BLaER1 (cell line): ENCODE measurements around the gene NDUFV3.

ENCODE experiments used
- H3K27ac ChIP-seq: shearing (Covaris generic); formaldehyde crosslinking; 2 replicates; pipeline ENCODE4 v1.8.1; 2022
- H3K27me3 ChIP-seq: shearing (Covaris generic); formaldehyde crosslinking; 2 replicates; pipeline ENCODE4 v1.8.1; 2022
- H3K36me3 ChIP-seq: shearing (Covaris generic); formaldehyde crosslinking; 2 replicates; pipeline ENCODE4 v1.8.1; 2022
- H3K4me1 ChIP-seq: shearing (Covaris generic); formaldehyde crosslinking; 2 replicates; pipeline ENCODE4 v1.8.1; 2022
- H3K4me2 ChIP-seq: shearing (Covaris generic); formaldehyde crosslinking; 2 replicates; pipeline ENCODE4 v1.8.1; 2022
- H3K4me3 ChIP-seq: shearing (Covaris generic); formaldehyde crosslinking; 2 replicates; pipeline ENCODE4 v1.8.1; 2022
- H3K9ac ChIP-seq: shearing (Covaris generic); formaldehyde crosslinking; 2 replicates; pipeline ENCODE4 v1.8.1; 2022
- H3K9me3 ChIP-seq: shearing (Covaris generic); formaldehyde crosslinking; 2 replicates; pipeline ENCODE4 v1.8.1; 2022
- H4K20me1 ChIP-seq: shearing (Covaris generic); formaldehyde crosslinking; 2 replicates; pipeline ENCODE4 v1.8.1; 2022
- Cebpa-rat ChIP-seq: shearing (Covaris generic); IDR thresholded peaks from 2 replicates; pipeline ENCODE4 v1.8.1; 2022

NDUFV3 gene

DNA sequence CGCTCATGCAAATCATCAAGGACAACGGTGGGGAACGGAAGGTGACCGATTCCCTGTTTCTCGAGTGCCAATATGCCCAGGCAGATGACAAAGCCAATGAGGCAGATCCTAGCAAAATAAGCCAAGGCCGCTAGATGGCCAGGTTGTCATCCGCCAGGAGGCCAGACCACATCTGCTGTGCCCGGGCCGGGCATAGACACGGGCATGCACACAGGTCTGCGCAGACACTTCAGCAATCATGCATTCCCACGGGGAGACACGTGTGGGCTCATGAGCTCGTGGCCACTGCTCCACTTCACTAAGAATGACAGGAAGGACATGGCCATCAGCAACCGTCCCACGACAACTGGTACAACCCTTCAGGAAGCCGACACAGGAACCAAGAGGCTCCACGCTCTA is 37.2 kb upstream of the NDUFV3 start:
- Histone ChIP-seq H3K27ac (0 out of 2 replicates have a peak overlapping the region, but pooled peaks have one; percentile 39), H3K4me3 (0 out of 2 replicates have a peak overlapping the region, but pooled peaks have one; percentile 15), H3K9ac (no peak overlapping the region), H3K36me3 (peaks cover 92% of the 10 kb centered on the region), H3K9me3 (no peaks in the 10 kb centered on the region), H3K4me1 (peaks cover 84% of the 10 kb centered on the region), H3K4me2 (peak overlapping the region; percentile 86), H4K20me1 (peaks cover 99% of the 10 kb centered on the region), H3K27me3 (no peaks in the 10 kb centered on the region)
- no peak for TF ChIP-seq Cebpa-rat

DNA sequence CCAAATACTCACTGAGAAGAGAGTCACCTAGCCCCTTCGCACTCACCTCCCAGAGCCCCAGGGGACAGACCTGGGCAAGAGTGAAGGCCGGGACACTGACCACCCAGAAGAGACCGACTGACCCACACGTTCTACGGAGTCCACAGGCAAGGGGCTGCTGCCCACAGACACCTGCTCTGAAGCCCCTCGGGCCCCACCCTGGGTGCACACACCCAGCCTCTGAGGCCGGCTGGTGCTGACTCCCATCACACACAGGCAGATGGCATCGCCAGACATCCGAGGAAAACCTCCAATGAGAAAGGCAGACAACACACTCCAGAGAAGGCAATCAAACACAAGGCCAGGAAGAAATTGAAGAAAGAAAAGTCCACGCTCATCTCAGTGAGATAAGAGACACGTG is 35.9 kb upstream of the NDUFV3 start:
- Histone ChIP-seq H3K9ac (no peak overlapping the region), H3K4me2 (peak overlapping the region; percentile 86), H3K27ac (no peak overlapping the region), H3K4me3 (no peak overlapping the region), H3K9me3 (no peaks in the 10 kb centered on the region), H4K20me1 (peaks cover 91% of the 10 kb centered on the region), H3K4me1 (peaks cover 75% of the 10 kb centered on the region), H3K27me3 (no peaks in the 10 kb centered on the region), H3K36me3 (peaks cover 96% of the 10 kb centered on the region)
- TF ChIP-seq Cebpa-rat: no peak

DNA sequence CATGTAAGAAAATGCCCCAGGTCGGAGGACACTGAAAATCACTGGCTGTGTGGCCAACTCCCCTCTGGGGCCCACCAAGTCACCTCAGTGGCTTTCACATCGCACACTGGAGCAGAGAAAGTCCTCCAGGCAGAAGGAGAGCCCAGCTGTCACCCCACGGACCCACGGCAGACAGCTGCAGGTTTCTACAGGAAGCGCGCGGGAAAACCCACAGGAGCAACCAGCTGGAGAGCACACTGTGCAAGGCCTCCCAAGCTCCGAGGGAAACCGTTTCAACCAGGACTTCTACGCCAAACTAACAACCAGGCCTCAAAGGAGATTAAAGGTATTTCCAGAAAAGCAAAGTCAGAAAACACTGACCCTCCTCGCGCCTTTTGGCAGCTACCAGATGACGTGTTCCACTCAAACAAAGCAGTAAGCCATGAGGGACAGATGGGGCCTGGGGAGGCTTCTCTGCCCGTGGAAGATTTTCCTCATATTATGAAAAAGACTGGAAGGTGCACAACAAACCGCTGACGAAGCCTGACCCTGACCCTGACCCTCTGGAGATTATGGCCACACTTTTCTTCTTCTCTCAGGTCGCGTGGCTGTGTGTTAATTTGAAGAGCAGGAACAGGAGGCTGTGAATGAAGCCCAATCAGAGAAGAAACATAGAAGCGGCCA is 34.8 kb upstream of the NDUFV3 start:
- peak overlapping the region; percentile 86 for H3K4me2 ChIP-seq
- H3K27ac ChIP-seq: peak overlapping the region; percentile 54
- H3K9me3 ChIP-seq: no peaks in the 10 kb centered on the region
- no peak overlapping the region for H3K4me3 ChIP-seq
- H3K36me3 ChIP-seq: peaks cover 98% of the 10 kb centered on the region
- H3K4me1 ChIP-seq: peaks cover 66% of the 10 kb centered on the region
- no peaks in the 10 kb centered on the region for H3K27me3 ChIP-seq
- peak overlapping the region; percentile 42; the same call in 1 of the 2 replicates for H3K9ac ChIP-seq
- H4K20me1 ChIP-seq: peaks cover 91% of the 10 kb centered on the region
- no peak for TF ChIP-seq Cebpa-rat

DNA sequence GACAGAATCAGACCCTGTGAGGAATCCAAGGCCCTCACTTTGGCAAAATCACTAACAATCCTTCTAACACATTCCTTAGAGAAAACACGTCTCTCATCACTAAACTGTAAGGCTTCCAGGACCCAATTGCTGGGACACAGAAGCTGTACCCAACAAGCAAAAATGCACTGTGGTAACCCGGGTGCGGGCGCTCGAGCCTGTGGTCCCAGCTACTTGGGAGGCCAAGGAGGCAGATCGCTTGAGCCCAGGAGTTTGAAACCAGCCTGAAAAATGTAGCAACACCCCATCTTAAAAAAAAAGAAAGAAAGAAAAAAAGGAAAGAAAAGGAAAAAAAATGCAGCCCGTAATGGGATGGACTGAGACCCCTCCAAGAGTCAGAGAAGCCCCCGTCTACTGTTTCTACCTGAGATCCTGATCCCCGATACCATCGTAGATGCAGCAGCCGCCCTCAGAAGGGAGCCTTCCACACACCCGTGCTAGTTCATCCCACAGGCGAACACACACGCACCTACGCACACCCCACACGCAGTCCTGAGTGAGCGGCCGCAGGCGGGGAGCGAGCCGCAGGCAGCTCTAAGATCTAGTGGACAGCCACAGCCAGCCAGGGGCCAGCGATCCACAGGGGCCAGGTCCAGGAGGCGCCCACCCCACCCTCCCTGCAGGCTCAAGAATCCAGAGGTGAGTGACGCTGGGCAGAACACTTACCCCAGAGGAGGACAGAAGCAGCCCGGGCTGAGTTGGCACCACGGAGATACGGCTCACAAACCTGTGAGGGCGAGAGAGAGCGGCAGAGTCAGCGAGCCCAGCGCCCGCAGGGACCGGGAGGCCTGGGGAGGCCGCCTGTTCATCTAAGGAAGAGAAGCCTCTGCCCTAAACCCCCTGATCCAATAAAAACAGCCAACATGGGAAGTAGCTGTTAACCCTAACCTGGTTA is 33.9 kb upstream of the NDUFV3 start:
- H3K4me1 ChIP-seq: peaks cover 60% of the 10 kb centered on the region
- H3K9ac ChIP-seq: peak overlapping the region; percentile 42; the same call in 1 of the 2 replicates
- no peaks in the 10 kb centered on the region for H3K9me3 ChIP-seq
- H3K36me3 ChIP-seq: peaks cover 95% of the 10 kb centered on the region
- no peak for TF ChIP-seq Cebpa-rat
- no peak overlapping the region for H3K4me3 ChIP-seq
- H3K27ac ChIP-seq: peak overlapping the region; percentile 54; the same call in 1 of the 2 replicates
- H4K20me1 ChIP-seq: peaks cover 89% of the 10 kb centered on the region
- peak overlapping the region; percentile 86 for H3K4me2 ChIP-seq
- H3K27me3 ChIP-seq: no peaks in the 10 kb centered on the region

DNA sequence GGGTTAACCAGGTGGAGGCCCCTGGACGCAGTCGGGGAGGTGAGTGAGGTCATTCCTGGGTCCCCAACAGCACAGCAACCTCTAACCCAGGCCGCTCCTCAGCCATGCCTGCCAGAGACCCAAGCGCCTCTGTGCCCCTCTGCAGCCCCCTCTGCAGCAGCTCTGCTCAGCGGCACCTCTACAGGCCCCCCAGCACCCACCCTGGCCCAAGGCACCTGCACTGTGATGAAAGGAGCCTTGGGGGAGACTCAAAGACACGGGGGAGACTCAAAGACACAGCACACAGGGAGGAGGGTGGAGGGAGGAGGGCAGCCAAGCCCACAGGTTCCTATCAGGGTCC is 33.2 kb upstream of the NDUFV3 start:
- peaks cover 60% of the 10 kb centered on the region for H3K4me1 ChIP-seq
- H3K9ac ChIP-seq: no peak overlapping the region
- H3K36me3 ChIP-seq: peaks cover 95% of the 10 kb centered on the region
- H3K27ac ChIP-seq: 0 out of 2 replicates have a peak overlapping the region, but pooled peaks have one; percentile 22
- no peak overlapping the region for H3K4me2 ChIP-seq
- TF ChIP-seq Cebpa-rat: no peak
- no peaks in the 10 kb centered on the region for H3K9me3 ChIP-seq
- no peaks in the 10 kb centered on the region for H3K27me3 ChIP-seq
- H4K20me1 ChIP-seq: peaks cover 89% of the 10 kb centered on the region
- H3K4me3 ChIP-seq: no peak overlapping the region

DNA sequence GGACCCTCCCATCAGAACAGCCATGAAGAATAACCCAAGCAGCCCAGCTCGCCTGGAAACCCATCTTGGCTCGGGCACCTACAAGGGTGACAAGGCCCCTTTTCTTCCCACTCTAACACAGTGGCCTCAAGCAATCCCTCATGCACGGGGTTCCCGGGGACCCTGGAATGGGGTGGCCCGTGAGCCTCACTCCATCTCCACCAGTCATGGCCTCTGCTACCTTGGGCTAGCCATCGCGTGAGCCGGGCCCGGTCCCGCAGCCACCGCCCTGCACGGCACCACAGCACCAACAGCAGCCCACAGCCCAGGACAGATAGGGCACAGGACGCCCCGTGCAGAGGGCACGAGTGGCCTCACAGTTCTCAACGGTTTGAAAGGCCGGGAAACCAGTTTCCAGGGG is 32.8 kb upstream of the NDUFV3 start:
- no peak for TF ChIP-seq Cebpa-rat
- Histone ChIP-seq H3K27ac (0 out of 2 replicates have a peak overlapping the region, but pooled peaks have one; percentile 22), H3K4me2 (no peak overlapping the region), H4K20me1 (peaks cover 89% of the 10 kb centered on the region), H3K4me1 (peaks cover 60% of the 10 kb centered on the region), H3K9ac (no peak overlapping the region), H3K9me3 (no peaks in the 10 kb centered on the region), H3K27me3 (no peaks in the 10 kb centered on the region), H3K4me3 (no peak overlapping the region), H3K36me3 (peaks cover 95% of the 10 kb centered on the region)

DNA sequence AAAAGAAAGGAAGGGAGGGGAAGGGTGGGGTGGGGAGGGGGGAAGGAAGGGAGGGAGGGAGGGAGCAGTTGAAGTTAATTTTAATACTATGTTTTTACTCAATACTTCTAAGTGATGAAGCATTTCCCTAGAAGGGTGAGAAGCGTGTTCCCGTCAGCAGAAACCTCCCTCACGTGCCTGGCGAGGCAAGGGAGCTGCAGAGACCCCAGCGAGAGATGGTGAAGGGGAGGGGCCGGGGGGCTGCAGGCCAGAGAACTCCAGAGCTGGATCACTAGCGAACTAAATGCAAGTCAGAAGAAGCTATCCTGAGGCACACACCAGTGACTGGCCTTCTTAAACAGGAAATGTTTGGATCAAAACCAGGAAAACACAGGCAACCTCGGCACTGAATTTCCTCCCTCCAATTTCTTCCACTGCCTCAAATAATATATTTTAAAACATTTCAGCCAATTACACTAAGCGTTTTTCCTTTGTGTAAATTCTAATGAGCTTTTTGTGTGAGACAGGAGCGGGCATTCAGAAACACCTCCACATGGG is 31.7 kb upstream of the NDUFV3 start:
- H3K4me2 ChIP-seq: no peak overlapping the region
- H3K9me3 ChIP-seq: no peaks in the 10 kb centered on the region
- no peak overlapping the region for H3K27ac ChIP-seq
- peaks cover 85% of the 10 kb centered on the region for H3K36me3 ChIP-seq
- no peaks in the 10 kb centered on the region for H3K27me3 ChIP-seq
- peaks cover 60% of the 10 kb centered on the region for H3K4me1 ChIP-seq
- H4K20me1 ChIP-seq: peaks cover 89% of the 10 kb centered on the region
- no peak overlapping the region for H3K9ac ChIP-seq
- TF ChIP-seq Cebpa-rat: no peak
- no peak overlapping the region for H3K4me3 ChIP-seq

DNA sequence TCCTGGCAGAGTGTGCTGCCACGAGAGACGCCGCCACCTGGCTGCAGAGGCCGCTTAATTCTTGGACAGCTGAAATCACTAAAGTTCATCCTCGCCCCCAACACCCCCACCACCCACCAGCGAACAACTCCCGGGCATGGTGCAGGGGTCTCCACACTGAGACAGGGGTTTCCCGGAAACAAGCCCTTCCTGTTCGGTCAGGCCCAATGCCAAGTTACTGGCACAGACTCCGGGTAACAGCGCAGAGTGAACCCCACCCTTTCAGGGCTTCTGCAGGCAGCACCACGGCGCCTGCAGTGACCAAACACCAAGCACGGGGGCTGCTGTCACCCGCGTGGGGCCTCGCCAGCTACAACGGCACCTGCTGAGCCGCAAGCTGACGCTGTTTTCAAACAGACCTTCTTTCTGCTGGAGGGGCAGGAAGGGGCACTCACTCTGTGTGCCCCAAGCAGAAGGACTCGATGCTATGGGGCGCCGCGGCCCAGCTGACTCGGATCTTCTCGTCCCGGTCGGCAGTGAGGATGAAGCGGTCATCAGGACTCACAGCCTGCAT is 31.2 kb upstream of the NDUFV3 start:
- no peak for TF ChIP-seq Cebpa-rat
- Histone ChIP-seq H3K4me2 (no peak overlapping the region), H3K27ac (no peak overlapping the region), H3K4me1 (peaks cover 60% of the 10 kb centered on the region), H3K36me3 (peaks cover 82% of the 10 kb centered on the region), H3K9ac (no peak overlapping the region), H3K9me3 (no peaks in the 10 kb centered on the region), H3K4me3 (no peak overlapping the region), H3K27me3 (no peaks in the 10 kb centered on the region), H4K20me1 (peaks cover 89% of the 10 kb centered on the region)

DNA sequence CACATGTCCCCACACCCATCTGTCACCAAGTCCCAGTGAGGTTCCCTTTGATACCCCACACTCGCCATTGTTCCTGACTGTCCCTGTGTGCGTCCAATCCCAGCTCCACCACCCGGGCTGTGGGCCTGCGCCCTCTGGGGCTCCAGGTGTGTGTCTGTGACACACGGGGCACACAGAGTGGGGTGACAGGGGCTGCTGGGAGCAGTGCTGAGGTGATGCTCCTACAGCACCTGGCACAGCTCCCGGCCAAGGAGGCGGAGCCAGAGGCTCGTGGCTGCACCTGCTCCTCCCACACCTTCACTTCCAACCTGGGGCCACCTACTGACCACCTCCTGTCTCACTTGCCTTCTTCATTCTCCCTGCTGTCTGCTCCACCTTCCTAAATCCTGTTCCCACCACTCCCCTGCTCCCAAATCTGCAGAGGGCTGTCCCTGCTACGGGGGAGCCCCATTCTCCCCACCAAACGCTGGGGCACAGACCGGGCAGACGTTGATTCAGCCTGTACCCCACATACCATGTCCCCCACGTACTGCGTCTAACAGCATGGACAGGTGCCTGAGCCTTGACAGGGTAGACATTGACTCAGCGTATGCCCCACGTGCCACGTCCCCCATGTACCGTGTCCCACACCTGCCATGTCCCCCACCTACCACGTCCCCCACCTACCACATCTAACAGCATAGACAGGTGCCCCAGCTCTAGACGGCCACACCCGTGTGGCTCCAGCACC is 30.2 kb upstream of the NDUFV3 start:
- Histone ChIP-seq H3K4me2 (no peak overlapping the region), H3K36me3 (peaks cover 82% of the 10 kb centered on the region), H3K27ac (no peak overlapping the region; the same call in 1 of the 2 replicates), H3K9me3 (no peaks in the 10 kb centered on the region), H3K9ac (no peak overlapping the region), H4K20me1 (peaks cover 89% of the 10 kb centered on the region), H3K27me3 (no peaks in the 10 kb centered on the region), H3K4me3 (no peak overlapping the region), H3K4me1 (peaks cover 60% of the 10 kb centered on the region)
- no peak for TF ChIP-seq Cebpa-rat
